Cardiac septum (tissue), 1 donor: ENCODE data around the gene MZT2B. TPM values are rescaled to one million over a fixed set of nuclear protein-coding genes. Genes with fewer than 3 reads are reported as not detected.
"Not testable (repeated sequence)": the region's sequence is repeated elsewhere in the genome, so short reads cannot be mapped to it uniquely, and the experiment has no call there.

ENCODE experiments used
- DNase-seq: peaks from one replicate; pipeline ENCODE4 v3.0.0-alpha.2; 2020; ENCODE audit warnings: low spot score
- intact Hi-C: fragments of 100-400 bp; cut with DNase I; formaldehyde crosslinking; loops from one replicate; pipeline ENCODE4 v1.14.0; 2022
- total RNA-seq: library from RNA; stranded (reverse); fragmentation: NEBNext Ultra II Directional; extraction: Animal tissue kit (Norgen Biotek cat#: 25700); gene quantifications from one replicate; pipeline ENCODE4 v1.2.1, GENCODE V29; 2021
- donor health status: DM: no; HTN: no; CAD: no.

MZT2B gene
- total RNA-seq, 1 donor from 2014 or later = 253 TPM

- intact Hi-C loops, DNase-seq: not testable (repeated sequence)
Observed at GRCh38 chr2:130193824-130194223, 11.8 kb downstream of the MZT2B start.

DNA sequence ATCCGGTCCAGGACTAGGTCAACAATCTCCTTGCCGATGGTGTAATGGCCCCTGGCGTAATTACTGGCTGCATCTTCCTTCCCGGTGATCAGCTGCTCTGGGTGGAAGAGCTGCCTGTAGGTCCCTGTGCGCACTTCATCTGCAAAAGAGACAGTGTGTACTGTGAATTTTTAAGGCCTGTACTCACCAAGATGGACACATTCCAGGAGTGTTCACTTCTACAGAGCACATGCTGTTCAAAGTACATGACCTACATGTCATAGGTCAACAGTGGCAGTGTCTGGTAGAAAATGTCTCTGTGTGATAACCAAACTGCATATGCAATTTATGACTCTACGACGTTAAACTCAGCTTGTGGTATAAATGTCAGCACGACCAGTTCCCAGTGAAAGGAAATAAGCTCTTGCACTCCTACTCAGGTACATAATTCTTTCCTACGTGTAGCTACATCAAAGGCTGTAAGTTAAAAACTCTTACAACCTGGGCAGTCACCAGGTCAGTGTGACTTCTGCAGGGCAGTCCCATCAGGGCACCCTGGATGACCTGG is 13.1 kb downstream of the MZT2B start:
- intact Hi-C loops, DNase-seq: not testable (repeated sequence)

DNA sequence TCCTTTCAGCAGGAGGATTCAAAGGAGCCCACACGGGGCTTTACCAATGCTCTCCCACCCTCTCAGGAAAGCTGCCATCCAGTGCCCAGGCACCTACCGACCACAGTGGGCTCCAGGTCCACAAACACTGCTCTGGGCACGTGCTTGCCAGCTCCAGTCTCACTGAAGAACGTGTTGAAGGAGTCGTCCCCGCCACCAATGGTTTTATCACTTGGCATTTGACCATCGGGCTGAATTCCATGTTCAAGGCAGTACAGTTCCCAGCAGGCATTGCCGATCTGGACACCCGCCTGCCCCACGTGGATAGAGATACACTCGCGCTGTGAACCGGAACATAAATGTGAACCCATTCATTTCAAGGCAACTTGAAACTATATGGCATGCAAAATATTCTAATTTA is 14.0 kb downstream of the MZT2B start:
- intact Hi-C loops, DNase-seq: not testable (repeated sequence)

DNA sequence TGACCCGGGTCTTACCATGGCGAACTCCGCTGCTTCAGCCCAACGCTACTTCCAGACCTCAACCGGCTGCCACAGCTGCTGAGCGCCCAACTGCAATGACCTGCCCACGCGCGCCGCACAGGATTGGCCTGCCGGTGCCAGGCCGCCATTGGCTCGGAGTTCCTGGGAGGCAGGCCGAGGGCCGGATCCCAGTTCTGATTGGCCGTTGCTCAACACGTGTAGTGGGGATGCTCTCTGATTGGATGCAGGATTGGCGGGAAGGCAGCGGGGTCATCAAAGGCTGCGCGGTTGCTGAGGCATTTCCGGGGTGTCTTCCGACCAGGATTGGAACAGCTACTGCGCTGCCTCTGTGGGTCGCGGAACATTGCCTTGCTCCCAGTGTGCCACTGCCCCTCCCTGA is 16.3 kb downstream of the MZT2B start, which contains the start of gene TUBA3E:
Gene TUBA3E, minus strand, starts transcription at position 97 of the 400 bp plus-strand sequence. Its CDS starts 79 bp downstream, at position 18.
- DNase-seq = no peak
- intact Hi-C loops = no loop called here

DNA sequence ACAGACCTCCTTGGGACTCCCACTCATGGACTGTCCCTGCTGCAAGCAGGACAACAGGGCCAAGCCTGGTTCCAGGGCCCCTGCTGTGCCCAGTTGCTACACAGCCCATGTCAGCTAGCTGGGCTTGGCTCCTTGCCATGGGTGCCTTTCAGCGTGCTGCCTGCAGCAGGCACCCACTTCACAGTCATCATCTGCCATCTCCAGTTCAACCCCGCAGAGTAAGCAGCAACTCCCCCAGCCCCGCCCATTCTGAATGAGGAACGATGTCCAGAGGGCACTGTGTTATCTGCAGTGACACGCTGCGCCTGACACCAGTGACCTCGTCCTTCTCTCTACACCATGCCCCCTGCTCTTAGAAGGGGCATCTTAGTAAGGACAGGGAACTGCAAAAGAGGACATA is 20.5 kb downstream of the MZT2B start:
- DNase-seq, intact Hi-C loops: not testable (repeated sequence)

DNA sequence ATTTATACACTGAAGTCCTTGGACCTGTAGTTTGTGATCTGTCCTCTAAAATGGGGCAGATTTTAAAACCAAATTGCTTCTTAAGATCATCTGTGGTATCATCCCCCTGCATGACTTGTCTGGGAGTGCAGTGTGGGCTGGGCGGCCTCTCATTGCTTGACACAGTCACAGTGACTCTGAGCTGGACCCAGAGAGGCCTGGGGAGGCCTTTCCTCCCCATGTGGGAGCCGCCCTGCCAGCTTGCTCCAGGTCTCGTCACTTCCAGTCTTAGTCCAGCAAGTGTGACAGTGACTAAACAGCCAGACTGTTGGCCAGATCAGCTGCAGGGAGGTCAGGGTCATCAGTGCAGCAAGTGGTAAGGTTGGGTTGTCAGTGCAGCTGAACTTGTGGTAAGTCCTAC is 21.1 kb downstream of the MZT2B start:
- DNase-seq, intact Hi-C loops: not testable (repeated sequence)

- intact Hi-C loops, DNase-seq: not testable (repeated sequence)
Observed at GRCh38 chr2:130207051-130207450, 25.0 kb downstream of the MZT2B start.

DNA sequence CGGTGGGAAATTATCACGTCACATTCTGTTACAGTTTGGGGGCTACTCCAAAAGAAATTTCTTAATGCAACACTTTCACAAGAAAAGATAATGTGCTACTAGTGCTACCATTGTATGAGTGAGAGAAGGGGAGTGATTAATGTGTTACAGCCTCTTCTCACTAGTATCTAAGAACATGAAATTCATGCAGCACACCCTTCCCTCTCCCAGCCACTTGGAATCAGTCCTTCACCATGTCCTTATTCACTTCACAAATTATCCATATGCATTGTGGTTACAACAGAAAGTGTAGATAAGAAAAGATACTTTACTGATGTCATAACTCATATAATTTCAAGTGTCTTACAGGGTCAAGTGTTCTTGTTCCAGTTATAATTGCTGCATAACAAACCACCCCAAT is 37.1 kb downstream of the MZT2B start:
- intact Hi-C loops, DNase-seq: not testable (repeated sequence)

DNA sequence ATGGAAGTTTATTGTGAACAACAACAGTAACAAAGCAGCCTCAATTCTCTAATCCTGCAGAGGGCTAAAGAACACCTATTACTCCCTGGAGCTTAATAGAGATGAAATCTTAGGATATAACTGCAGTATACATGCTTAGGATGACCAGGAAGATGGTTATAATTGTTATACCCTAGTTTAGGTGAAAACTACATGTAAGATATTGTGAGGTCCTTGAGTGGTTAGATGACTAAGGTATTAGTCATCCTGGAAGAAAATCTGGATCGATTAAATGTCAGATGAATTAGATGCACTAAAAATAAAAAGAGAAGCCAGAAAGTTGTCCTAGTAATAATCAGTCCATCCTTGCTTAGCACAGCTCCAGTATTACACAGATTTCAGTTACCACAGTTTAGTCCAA is 38.4 kb downstream of the MZT2B start:
- intact Hi-C loops, DNase-seq: not testable (repeated sequence)

DNA sequence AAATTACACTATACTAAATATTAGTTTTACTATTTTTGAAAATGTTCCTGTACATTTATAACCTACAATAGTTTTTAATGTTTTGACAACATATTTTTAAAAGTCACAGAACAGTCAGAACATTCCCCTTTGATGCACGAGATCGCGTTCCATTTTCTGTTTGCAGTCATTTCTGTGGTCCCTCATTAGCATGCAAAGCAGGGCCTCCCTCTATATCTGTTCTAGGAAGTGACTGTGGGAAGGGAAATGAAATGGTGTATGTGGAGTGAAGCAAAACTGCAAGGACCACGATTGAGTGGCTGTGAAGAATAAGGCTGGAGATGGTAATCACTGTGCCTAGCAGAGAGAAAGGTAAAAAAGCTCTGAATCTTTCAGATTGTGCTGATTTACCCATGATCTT is 40.5 kb downstream of the MZT2B start:
- intact Hi-C loops, DNase-seq: not testable (repeated sequence)

DNA sequence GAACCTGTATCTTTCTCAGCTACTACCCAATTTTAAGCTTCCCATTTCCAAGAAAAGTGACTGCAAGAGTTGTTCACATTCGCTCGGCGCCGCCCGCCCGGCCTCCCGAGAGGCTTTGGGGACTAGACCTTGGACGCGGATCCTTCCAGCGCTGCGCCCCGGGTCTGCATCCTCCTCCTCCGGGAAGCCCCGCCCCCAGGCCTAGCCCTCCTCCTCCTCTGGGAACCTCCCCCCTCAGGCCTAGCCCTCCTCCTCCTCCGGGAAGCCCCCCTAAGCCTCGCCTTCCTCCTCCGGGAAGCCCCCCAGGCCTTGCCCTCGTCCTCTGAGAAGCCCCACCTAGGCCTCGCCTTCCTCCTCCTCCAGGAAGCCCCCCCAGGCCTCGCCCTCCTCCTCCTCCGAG is 45.9 kb downstream of the MZT2B start:
- DNase-seq, intact Hi-C loops: not testable (repeated sequence)

GRCh38 chr2:130228467-130229160 is 46.6 kb downstream of the MZT2B start:
- DNase-seq, intact Hi-C loops: not testable (repeated sequence)

- intact Hi-C loops, DNase-seq: not testable (repeated sequence)
Observed at GRCh38 chr2:130229161-130229510, 47.1 kb downstream of the MZT2B start.

GRCh38 chr2:130230376-130230775 is 48.3 kb downstream of the MZT2B start:
- intact Hi-C loops, DNase-seq: not testable (repeated sequence)

- intact Hi-C loops, DNase-seq: not testable (repeated sequence)
Observed at GRCh38 chr2:130230907-130231306, 48.8 kb downstream of the MZT2B start.

DNA sequence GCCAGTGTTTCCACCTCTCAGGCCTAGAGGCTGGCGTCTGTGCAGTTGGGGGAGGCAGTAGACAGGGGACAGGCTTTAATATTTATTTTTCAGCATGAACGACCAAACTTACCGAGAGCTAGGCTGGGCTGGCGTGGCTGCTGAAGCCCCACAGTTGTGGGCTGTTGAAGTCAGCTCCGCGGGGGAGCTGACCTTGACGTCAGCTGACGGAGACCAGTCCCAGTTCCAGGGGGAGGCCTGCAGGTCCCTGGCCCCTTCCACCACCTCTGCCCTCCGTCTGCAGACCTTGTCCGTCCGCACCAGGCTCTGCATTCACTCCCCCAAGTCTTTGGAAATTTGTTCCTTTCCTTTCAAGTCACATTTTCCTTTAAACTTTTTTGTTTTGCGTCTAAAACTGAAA is 49.6 kb downstream of the MZT2B start:
- intact Hi-C loops = no loop called here
- DNase-seq = no peak

DNA sequence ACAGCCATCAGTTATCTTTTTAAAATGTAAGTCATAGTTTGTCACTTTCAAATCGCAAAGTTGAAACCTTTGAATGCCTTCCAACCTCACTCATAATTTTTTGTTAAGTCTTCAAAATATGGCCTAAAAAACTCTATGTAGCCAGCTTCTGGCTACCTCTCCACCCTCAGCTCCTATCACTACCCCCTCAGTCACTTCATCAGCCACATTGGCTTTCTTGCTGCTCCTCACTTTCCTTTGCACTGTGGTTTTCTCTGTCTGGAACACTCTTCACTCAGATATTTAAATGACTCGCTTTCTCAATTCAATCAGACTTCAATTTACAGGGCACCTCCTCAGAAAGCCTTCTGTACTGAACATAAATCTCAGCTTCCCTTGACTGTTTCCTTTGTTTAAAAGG is 51.0 kb downstream of the MZT2B start:
- intact Hi-C loops = not testable (repeated sequence)

DNA sequence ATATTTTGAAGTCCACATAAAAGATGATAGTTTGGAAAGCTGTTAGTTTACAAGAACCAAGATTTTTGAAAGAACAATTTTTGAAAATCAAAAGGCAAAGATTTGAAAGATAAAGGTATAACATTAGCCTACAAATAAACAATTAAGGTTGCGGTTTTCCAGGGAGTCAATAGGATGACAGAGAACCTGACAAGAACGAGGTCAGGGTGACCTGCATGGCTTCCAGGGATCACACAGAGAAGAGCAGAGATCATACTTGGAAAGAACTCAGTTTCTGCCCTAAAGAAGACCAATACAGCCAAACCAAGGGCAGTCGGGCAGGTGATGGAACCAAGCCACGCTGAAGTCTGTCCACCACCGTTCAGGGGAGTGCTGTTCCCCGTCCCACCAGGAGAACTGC is 57.5 kb downstream of the MZT2B start:
- intact Hi-C loops, DNase-seq: not testable (repeated sequence)

More for the DNA sequence above, 51.0 kb downstream of the MZT2B start:
- not testable (repeated sequence) for DNase-seq
